ENCODE results near the gene NHLRC1. TPM values are rescaled to one million over a fixed set of nuclear protein-coding genes. Genes with fewer than 3 reads are reported as not detected.

NHLRC1 gene
- total RNA-seq, 4 donors from 2014 or later: 1.7 to 4.9 (median 3.5) TPM

GRCh38 chr6:18148304-18149025 lies 26.0 kb upstream of the NHLRC1 start:
- no peaks in the 10 kb centered on the region for H3K27me3 ChIP-seq
- no peak for TF ChIP-seq POLR2A (IDR thresholded peaks at IDR 0.05)
- WGBS, 2 donors: 95 to 97% methylated on average over 5 of the region's 5 CpGs
- H3K36me3 ChIP-seq: peaks cover 5 to 21% of the 10 kb centered on the region in 2 donors
- H3K9me3 ChIP-seq: no peaks in the 10 kb centered on the region
- intact Hi-C loops (cut with DNase I): no loop called here
- H3K4me1 ChIP-seq: peaks cover 0 to 11% of the 10 kb centered on the region in 2 donors
- no peak overlapping the region for H3K27ac ChIP-seq
- H3K4me3 ChIP-seq (replicated peaks in 1 of 3): no peak overlapping the region
- peak in 1 of 2 donors; percentile 11 for DNase-seq

- intact Hi-C loops (cut with DNase I): no loop called here
- TF ChIP-seq CTCF (IDR thresholded peaks at IDR 0.05) (no peak), POLR2A (IDR thresholded peaks at IDR 0.05) (no peak)
- Histone ChIP-seq H3K36me3 (peaks cover 5 to 26% of the 10 kb centered on the region in 2 donors), H3K27ac (no peak overlapping the region), H3K9me3 (no peaks in the 10 kb centered on the region), H3K4me3 (replicated peaks in 1 of 3) (no peak overlapping the region), H3K4me1 (peaks cover 6 to 11% of the 10 kb centered on the region in 2 donors), H3K27me3 (no peaks in the 10 kb centered on the region)
- DNase-seq: no peak
- 98 to 99% methylated on average over 2 of the region's 2 CpGs for WGBS, 2 donors
These were observed 25.1 kb upstream of the NHLRC1 start for GRCh38 chr6:18147616-18148015.

- Histone ChIP-seq H3K4me1 (peaks cover 10 to 14% of the 10 kb centered on the region in 2 donors), H3K36me3 (peaks cover 5 to 26% of the 10 kb centered on the region in 2 donors), H3K4me3 (replicated peaks in 1 of 3) (no peak overlapping the region), H3K9me3 (no peaks in the 10 kb centered on the region), H3K27ac (no peak overlapping the region), H3K27me3 (no peaks in the 10 kb centered on the region)
- no peak for DNase-seq
- 77 to 87% methylated on average over 2 of the region's 2 CpGs for WGBS, 2 donors
- TF ChIP-seq POLR2A (IDR thresholded peaks at IDR 0.05) (no peak), CTCF (IDR thresholded peaks at IDR 0.05) (no peak)
- intact Hi-C loops (cut with DNase I): no loop called here
These were observed 24.7 kb upstream of the NHLRC1 start for GRCh38 chr6:18147160-18147559.

GRCh38 chr6:18142591-18142861 lies 20.0 kb upstream of the NHLRC1 start:
- Histone ChIP-seq H3K4me3 (replicated peaks in 1 of 3) (no peak overlapping the region), H3K9me3 (no peaks in the 10 kb centered on the region), H3K4me1 (peaks cover 20 to 22% of the 10 kb centered on the region in 2 donors), H3K27ac (peak overlapping the region; percentile 50 to 74 (median 73)), H3K27me3 (no peaks in the 10 kb centered on the region), H3K36me3 (peaks cover 31 to 40% of the 10 kb centered on the region in 2 donors)
- WGBS, 2 donors: 90 to 96% methylated on average over 3 of the region's 3 CpGs
- DNase-seq: no peak
- intact Hi-C loops (cut with DNase I): no loop called here
- TF ChIP-seq CTCF (IDR thresholded peaks at IDR 0.05): no peak
- TF ChIP-seq POLR2A (IDR thresholded peaks at IDR 0.05): no peak

- TF ChIP-seq POLR2A (IDR thresholded peaks at IDR 0.05): peak in 1 of 2 donors; percentile 34
- no peak for TF ChIP-seq CTCF (IDR thresholded peaks at IDR 0.05)
- 42 to 44% methylated on average over 13 of the region's 13 CpGs for WGBS, 2 donors
- no peak overlapping the region for H3K4me3 ChIP-seq (replicated peaks in 1 of 3)
- intact Hi-C loops (cut with DNase I): no loop called here
- peak; percentile 71 to 73 for DNase-seq
- H3K27me3 ChIP-seq: no peaks in the 10 kb centered on the region
- no peaks in the 10 kb centered on the region for H3K9me3 ChIP-seq
- H3K4me1 ChIP-seq: peaks cover 20 to 22% of the 10 kb centered on the region in 2 donors
- peaks cover 34 to 42% of the 10 kb centered on the region in 2 donors for H3K36me3 ChIP-seq
- H3K27ac ChIP-seq: peak overlapping the region; percentile 73 to 82 (median 74)
These were observed 19.5 kb upstream of the NHLRC1 start for GRCh38 chr6:18141805-18142590.
